ENCODE data around the gene TGFA. TPM values are rescaled to one million over a fixed set of nuclear protein-coding genes. Genes with fewer than 3 reads are reported as not detected.
A peak's percentile ranks its signal among the peaks of the same experiment; 100 is the strongest.

TGFA gene
- total RNA-seq, 2 donors from 2014 or later, result 21.4 to 25.8 TPM

DNA sequence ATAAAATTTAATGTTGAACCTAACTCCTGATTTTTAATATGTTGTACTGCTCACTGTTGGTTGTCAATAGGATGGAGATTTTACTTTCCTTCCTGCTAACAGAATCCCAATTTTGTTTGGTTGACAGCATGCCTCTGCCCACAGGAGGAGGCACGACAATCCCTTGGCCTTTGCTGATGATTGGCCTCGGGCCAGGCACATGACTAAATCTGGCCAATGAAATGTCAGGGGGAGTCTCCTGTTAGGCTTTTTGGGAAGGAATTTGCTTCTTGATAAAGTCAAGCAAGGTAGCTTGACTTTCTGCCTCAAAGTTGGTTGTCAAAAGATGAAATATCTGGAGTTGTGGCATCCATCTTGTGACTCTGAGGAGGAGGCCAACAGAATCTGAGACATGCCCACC is 6.8 kb upstream of the TGFA start:
- TF ChIP-seq, protein P1, sequence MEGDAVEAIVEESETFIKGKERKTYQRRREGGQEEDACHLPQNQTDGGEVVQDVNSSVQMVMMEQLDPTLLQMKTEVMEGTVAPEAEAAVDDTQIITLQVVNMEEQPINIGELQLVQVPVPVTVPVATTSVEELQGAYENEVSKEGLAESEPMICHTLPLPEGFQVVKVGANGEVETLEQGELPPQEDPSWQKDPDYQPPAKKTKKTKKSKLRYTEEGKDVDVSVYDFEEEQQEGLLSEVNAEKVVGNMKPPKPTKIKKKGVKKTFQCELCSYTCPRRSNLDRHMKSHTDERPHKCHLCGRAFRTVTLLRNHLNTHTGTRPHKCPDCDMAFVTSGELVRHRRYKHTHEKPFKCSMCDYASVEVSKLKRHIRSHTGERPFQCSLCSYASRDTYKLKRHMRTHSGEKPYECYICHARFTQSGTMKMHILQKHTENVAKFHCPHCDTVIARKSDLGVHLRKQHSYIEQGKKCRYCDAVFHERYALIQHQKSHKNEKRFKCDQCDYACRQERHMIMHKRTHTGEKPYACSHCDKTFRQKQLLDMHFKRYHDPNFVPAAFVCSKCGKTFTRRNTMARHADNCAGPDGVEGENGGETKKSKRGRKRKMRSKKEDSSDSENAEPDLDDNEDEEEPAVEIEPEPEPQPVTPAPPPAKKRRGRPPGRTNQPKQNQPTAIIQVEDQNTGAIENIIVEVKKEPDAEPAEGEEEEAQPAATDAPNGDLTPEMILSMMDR (IDR thresholded peaks at IDR 0.05), result no peak
- H3K36me3 ChIP-seq, result no peaks in the 10 kb centered on the region
- H3K27me3 ChIP-seq, result no peaks in the 10 kb centered on the region
- H3K27ac ChIP-seq, result no peak overlapping the region
- no peak overlapping the region for H3K9ac ChIP-seq (ENCODE audit: low read depth in 2 of 2, low read length in 2 of 2)
- intact Hi-C loops (cut with DNase I), result no loop called here
- peaks cover 16% of the 10 kb centered on the region for H3K4me1 ChIP-seq
- no peaks in the 10 kb centered on the region for H3K9me3 ChIP-seq
- no peak overlapping the region for H3K4me3 ChIP-seq
- no peak for DNase-seq

- no peaks in the 10 kb centered on the region for H3K27me3 ChIP-seq
- TF ChIP-seq, protein P1 (IDR thresholded peaks at IDR 0.05), result no peak
- intact Hi-C loops (cut with DNase I), result no loop called here
- no peak overlapping the region for H3K4me3 ChIP-seq
- peaks cover 16% of the 10 kb centered on the region for H3K4me1 ChIP-seq
- no peaks in the 10 kb centered on the region for H3K9me3 ChIP-seq
- H3K27ac ChIP-seq, result no peak overlapping the region
- no peak for DNase-seq
- no peaks in the 10 kb centered on the region for H3K36me3 ChIP-seq
- H3K9ac ChIP-seq (ENCODE audit: low read depth in 2 of 2, low read length in 2 of 2), result no peak overlapping the region
Observed at GRCh38 chr2:70560040-70560439, 6.4 kb upstream of the TGFA start.

DNA sequence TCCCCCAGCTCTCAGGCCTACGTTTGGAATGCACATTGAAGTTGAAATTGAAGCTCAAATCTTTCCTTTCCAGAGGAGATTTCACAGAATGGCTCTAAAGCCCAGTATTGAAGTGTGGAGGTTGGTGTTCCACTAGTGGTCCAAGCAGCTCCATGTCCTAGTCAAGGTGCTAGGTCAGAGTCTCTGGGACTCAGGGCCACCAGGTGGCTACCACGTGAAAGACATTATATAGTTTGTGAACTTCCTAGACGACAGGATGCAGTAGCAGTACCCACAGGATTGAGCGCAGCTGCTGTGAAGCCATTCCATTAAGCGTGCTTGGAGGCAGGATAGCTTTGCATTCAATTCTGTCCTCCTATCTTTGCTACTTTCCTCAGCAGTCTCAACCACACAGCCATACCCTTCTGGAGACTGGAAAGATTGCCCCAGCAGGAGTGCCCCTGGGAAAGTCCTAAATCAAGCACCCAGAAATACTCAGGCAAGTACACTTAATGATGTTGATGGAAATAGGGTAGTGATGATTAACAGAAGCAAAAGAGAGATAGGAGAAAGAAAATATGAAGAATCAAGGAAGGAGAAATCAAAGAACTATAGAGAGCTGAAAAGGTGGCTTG is 4.7 kb upstream of the TGFA start:
- Histone ChIP-seq H3K9ac (ENCODE audit: low read depth in 2 of 2, low read length in 2 of 2) (no peak overlapping the region), H3K4me1 (peaks cover 16% of the 10 kb centered on the region), H3K27ac (no peak overlapping the region), H3K27me3 (peaks cover 2% of the 10 kb centered on the region), H3K9me3 (no peaks in the 10 kb centered on the region), H3K36me3 (no peaks in the 10 kb centered on the region), H3K4me3 (no peak overlapping the region)
- TF ChIP-seq, protein P1 (IDR thresholded peaks at IDR 0.05), result no peak
- intact Hi-C loops (cut with DNase I), result no loop called here
- no peak for DNase-seq

- TF ChIP-seq, protein P1 (IDR thresholded peaks at IDR 0.05), result no peak
- peak overlapping the region; percentile 47 for H3K27ac ChIP-seq
- no peaks in the 10 kb centered on the region for H3K36me3 ChIP-seq
- H3K27me3 ChIP-seq, result peaks cover 6% of the 10 kb centered on the region
- H3K9ac ChIP-seq (ENCODE audit: low read depth in 2 of 2, low read length in 2 of 2), result peak overlapping the region in 1 of 2 donors; percentile 27
- H3K9me3 ChIP-seq, result no peaks in the 10 kb centered on the region
- H3K4me1 ChIP-seq, result peaks cover 16% of the 10 kb centered on the region
- no peak overlapping the region for H3K4me3 ChIP-seq
- peak; percentile 78 for DNase-seq
- intact Hi-C loops (cut with DNase I), result no loop called here
Observed at GRCh38 chr2:70557171-70557838, 3.7 kb upstream of the TGFA start.

DNA sequence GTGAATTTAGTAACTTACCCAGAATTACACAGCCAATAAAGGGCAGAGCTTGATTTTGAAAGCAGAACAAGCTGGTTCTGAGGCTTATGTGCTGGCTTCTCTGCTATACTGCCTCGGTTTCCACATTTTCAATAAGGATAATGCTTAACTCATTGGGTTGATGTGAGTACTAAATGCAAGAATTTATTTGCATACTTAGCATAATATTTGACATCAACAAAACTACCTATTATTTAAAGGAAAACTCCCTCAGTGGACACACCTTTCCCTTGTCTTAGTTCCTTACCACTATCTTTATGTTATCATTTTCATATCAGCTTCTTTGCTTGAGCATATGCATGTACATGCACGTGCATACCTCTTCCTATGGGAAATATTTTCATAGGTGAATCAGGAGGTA is 3.0 kb upstream of the TGFA start:
- no peak for DNase-seq
- no peaks in the 10 kb centered on the region for H3K9me3 ChIP-seq
- H3K36me3 ChIP-seq, result no peaks in the 10 kb centered on the region
- TF ChIP-seq, protein P1 (IDR thresholded peaks at IDR 0.05), result no peak
- H3K9ac ChIP-seq (ENCODE audit: low read depth in 2 of 2, low read length in 2 of 2), result no peak overlapping the region
- H3K4me1 ChIP-seq, result peaks cover 16% of the 10 kb centered on the region
- H3K4me3 ChIP-seq, result no peak overlapping the region
- peak overlapping the region; percentile 47 for H3K27ac ChIP-seq
- H3K27me3 ChIP-seq, result peaks cover 6% of the 10 kb centered on the region
- intact Hi-C loops (cut with DNase I), result no loop called here
